Effector memory CD8-positive, alpha-beta T cell (primary cell): Measurements from ENCODE around the gene WWOX.

Experiments used
- ATAC-seq: fragments of 150-1000 bp; cut with Tn5 transposase; replicated peaks from 2 replicates; pipeline ENCODE4 v1.10.0; 2021; ENCODE audit warnings: mild to moderate bottlenecking, moderate library complexity
- DNase-seq, 3 experiments: peaks; one replicate each; pipeline ENCODE4 v3.0.0; 2021
- H3K27ac Mint-ChIP-seq, 2 donors: one replicate each; pipeline ENCODE4 v1.8.0; 2022; ENCODE audit warnings: mild to moderate bottlenecking in 2 of 2, mixed read lengths in 2 of 2, moderate library complexity in 2 of 2
- H3K27me3 Mint-ChIP-seq, 2 donors: one replicate each; pipeline ENCODE4 v1.8.0; 2022; ENCODE audit warnings: mixed read lengths in 2 of 2
- H3K36me3 Mint-ChIP-seq: one replicate; pipeline ENCODE4 v1.8.0; 2022; ENCODE audit warnings: mild to moderate bottlenecking, moderate library complexity, mixed read lengths; ENCODE audit not compliant: insufficient read depth
- H3K4me1 Mint-ChIP-seq, 2 donors: one replicate each; pipeline ENCODE4 v1.8.0; 2022; ENCODE audit warnings: low read depth in 2 of 2, mixed read lengths in 2 of 2
- H3K4me3 Mint-ChIP-seq, 2 donors: one replicate each; pipeline ENCODE4 v1.8.0; 2022; ENCODE audit warnings: mild to moderate bottlenecking in 2 of 2, mixed read lengths in 2 of 2, moderate library complexity in 2 of 2
- H3K9me3 Mint-ChIP-seq, 2 donors: one replicate each; pipeline ENCODE4 v1.8.0; 2022; ENCODE audit warnings: mixed read lengths in 2 of 2

WWOX gene

GRCh38 chr16:78175287-78175686 is 75.8 kb downstream of the WWOX start:
- Mint-ChIP-seq H3K27ac (no peak overlapping the region), H3K4me1 (peaks cover 0 to 4% of the 10 kb centered on the region in 2 donors), H3K36me3 (no peaks in the 10 kb centered on the region), H3K27me3 (no peaks in the 10 kb centered on the region), H3K9me3 (no peaks in the 10 kb centered on the region), H3K4me3 (no peak overlapping the region)
- no peak for ATAC-seq
- no peak for DNase-seq

DNA sequence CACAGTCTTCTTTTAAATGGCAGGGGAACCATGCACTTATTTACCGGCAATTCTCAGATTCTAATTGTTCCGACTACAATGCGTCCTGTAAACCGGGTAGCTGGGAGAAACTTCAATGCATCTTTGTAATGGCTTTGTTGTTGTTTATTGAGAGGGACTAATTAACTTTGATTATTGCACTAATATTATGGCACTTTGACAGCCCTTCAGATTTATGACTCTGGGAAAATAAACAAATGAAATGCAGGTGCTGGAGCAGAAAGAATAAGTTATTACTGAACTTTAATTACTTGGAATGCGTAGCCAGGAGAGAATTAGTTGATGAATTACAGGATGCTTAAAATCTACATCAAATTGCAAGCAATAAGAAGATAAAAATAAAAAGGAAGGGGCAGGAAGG is 77.0 kb downstream of the WWOX start:
- no peak for ATAC-seq
- no peaks in the 10 kb centered on the region for H3K27me3 Mint-ChIP-seq
- no peaks in the 10 kb centered on the region for H3K9me3 Mint-ChIP-seq
- H3K27ac Mint-ChIP-seq: no peak overlapping the region
- no peak overlapping the region for H3K4me3 Mint-ChIP-seq
- H3K36me3 Mint-ChIP-seq: no peaks in the 10 kb centered on the region
- no peak for DNase-seq
- no peaks in the 10 kb centered on the region for H3K4me1 Mint-ChIP-seq

DNA sequence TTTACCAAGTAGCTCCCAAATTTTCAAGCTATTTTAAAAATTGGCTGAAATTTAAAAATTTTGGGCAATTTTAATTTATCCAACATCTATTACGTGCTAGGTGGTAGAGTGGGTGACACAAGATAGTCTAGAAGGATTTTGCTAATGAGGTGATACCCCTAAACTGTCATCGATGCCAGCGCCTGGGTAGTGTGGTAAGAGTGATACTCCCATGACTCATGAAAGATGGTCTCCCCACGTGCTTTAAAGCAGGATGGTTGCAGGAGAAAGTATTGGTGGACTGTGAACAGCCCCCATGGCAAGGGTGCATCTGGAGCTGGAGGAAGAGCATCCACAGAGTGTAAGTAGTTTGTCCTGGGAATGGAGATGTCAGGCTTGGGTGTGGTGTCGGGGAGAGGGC is 77.8 kb downstream of the WWOX start:
- ATAC-seq: no peak
- Mint-ChIP-seq H3K9me3 (no peaks in the 10 kb centered on the region), H3K4me1 (peaks cover 0 to under 1% of the 10 kb centered on the region in 2 donors), H3K4me3 (no peak overlapping the region), H3K27ac (no peak overlapping the region), H3K27me3 (no peaks in the 10 kb centered on the region), H3K36me3 (no peaks in the 10 kb centered on the region)
- DNase-seq: no peak

DNA sequence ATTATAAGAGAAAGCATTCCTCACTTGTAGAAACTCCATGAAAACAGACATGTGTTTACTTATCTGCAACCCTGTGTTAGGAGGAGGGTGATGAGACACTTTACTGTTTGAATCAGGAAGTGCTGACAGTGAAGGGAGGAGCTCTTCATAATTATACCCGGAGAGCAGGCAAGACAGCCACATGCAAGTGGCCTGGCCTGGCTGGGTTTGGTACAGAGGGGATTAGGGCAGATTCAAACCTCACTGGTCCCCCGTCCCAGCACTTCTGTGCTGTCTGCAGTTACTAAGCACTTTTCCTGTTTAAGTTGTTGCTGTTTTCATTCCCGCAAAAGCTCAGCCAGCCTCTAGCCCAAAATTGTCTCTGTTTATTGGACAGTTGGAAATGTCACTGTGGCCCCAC is 78.5 kb downstream of the WWOX start:
- Mint-ChIP-seq H3K4me3 (no peak overlapping the region), H3K9me3 (no peaks in the 10 kb centered on the region), H3K36me3 (no peaks in the 10 kb centered on the region), H3K27me3 (no peaks in the 10 kb centered on the region), H3K27ac (no peak overlapping the region), H3K4me1 (peaks cover 0 to 2% of the 10 kb centered on the region in 2 donors)
- DNase-seq (no peak), ATAC-seq (no peak)

GRCh38 chr16:78179666-78180065 is 80.2 kb downstream of the WWOX start:
- no peak overlapping the region for H3K27ac Mint-ChIP-seq

DNA sequence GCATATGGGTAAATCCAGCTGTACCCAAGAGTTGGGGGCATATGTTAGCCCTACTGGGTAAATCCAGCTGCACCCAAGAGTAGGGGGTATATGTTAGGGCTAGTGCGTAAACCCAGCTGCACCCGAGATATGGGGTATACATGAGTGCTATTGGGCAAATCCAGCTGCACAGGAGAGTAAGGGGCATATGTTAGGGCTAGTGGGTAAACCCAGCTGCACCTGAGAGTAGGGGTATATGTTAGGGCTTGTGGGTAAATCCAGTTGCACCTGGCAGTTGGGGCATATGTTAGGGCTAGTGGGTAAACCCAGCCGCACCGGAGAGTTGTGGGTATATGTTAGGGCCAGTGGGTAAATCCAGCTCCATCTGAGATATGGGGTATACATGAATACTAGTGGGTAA is 80.9 kb downstream of the WWOX start:
- H3K27ac Mint-ChIP-seq: no peak overlapping the region
- no peak overlapping the region for H3K4me3 Mint-ChIP-seq
- no peak for DNase-seq
- no peaks in the 10 kb centered on the region for H3K9me3 Mint-ChIP-seq
- peaks cover 0 to 2% of the 10 kb centered on the region in 2 donors for H3K4me1 Mint-ChIP-seq
- H3K27me3 Mint-ChIP-seq: no peaks in the 10 kb centered on the region
- H3K36me3 Mint-ChIP-seq: no peaks in the 10 kb centered on the region
- ATAC-seq: no peak

More at GRCh38 chr16:78179666-78180065, 80.2 kb downstream of the WWOX start:
- H3K27me3 Mint-ChIP-seq: no peaks in the 10 kb centered on the region
- no peak for DNase-seq
- no peak overlapping the region for H3K4me3 Mint-ChIP-seq
- H3K9me3 Mint-ChIP-seq: no peaks in the 10 kb centered on the region
- H3K36me3 Mint-ChIP-seq: no peaks in the 10 kb centered on the region
- H3K4me1 Mint-ChIP-seq: peaks cover 0 to 2% of the 10 kb centered on the region in 2 donors
- ATAC-seq: no peak

GRCh38 chr16:78183437-78184237 is 84.2 kb downstream of the WWOX start:
- Mint-ChIP-seq H3K4me1 (peaks cover 0 to 2% of the 10 kb centered on the region in 2 donors), H3K9me3 (no peaks in the 10 kb centered on the region), H3K27ac (no peak overlapping the region), H3K27me3 (no peaks in the 10 kb centered on the region), H3K36me3 (no peaks in the 10 kb centered on the region), H3K4me3 (no peak overlapping the region)
- no peak for ATAC-seq
- no peak for DNase-seq

GRCh38 chr16:78184238-78185183 is 85.1 kb downstream of the WWOX start:
- no peak overlapping the region for H3K27ac Mint-ChIP-seq
- no peaks in the 10 kb centered on the region for H3K36me3 Mint-ChIP-seq
- no peak for ATAC-seq
- H3K9me3 Mint-ChIP-seq: no peaks in the 10 kb centered on the region
- no peaks in the 10 kb centered on the region for H3K27me3 Mint-ChIP-seq
- H3K4me1 Mint-ChIP-seq: peaks cover 0 to 2% of the 10 kb centered on the region in 2 donors
- H3K4me3 Mint-ChIP-seq: no peak overlapping the region
- DNase-seq: no peak

- Mint-ChIP-seq H3K36me3 (no peaks in the 10 kb centered on the region), H3K9me3 (peaks cover 0 to 7% of the 10 kb centered on the region in 2 donors), H3K27me3 (no peaks in the 10 kb centered on the region), H3K4me1 (peaks cover 3 to 4% of the 10 kb centered on the region in 2 donors), H3K4me3 (no peak overlapping the region), H3K27ac (no peak overlapping the region)
- DNase-seq (no peak), ATAC-seq (no peak)
Observed at GRCh38 chr16:78189121-78189520, 89.7 kb downstream of the WWOX start.

DNA sequence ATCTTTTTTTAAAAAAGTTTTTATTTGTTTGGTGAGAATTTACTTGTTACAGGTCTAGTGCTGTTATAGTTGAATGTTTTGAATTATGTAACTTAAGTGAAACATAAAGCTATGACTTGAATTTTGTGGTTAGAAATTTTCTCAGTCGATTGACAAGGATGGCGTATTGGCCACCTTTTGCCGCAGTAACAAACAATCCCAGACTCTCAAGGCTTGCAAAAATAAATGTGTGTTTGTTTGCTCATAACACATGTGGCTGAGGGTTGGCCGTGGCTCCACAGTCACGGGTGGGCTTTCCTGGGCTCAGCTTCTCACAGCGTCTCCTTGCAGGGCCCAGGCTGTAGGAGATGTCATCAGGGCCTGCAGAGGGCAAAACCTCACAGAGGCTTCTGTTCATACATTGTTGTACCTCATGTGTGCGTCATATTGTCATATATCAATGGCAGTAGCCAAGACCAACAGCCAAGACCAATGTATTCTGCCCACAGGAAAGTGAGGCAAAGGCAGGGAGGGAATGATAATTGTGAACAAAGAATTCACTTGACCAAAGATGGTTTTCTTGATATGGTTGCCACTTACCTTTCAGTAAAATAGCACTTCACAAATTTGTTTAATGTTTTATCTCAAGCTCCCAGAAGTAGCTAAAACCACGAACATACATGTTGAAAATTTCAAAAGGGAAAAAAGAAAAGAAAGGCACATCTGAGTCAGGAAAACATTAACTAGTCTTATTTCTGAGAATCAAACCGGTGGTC is 93.5 kb downstream of the WWOX start:
- peaks cover 0 to 7% of the 10 kb centered on the region in 2 donors for H3K9me3 Mint-ChIP-seq

DNA sequence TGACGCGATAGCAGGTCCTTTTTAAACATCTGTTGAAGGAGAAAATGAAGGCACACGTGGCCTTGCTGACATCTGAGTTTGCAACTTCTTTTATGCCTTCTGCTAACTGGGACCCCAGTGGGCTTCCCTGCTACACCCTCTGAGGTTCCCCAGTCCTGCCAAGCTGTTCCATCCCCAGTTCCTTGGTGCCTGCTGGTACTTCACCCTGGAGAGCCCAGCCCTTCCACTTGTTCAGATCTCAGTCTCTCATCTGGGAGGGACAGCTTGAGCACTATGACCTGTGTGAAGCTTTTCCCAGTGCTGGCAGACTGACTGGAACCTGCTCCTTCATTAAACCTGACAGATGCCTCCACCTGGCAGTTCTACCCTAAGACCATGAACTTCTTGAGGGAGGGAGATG is 95.5 kb downstream of the WWOX start:
- H3K9me3 Mint-ChIP-seq: peaks cover 0 to 4% of the 10 kb centered on the region in 2 donors
- no peak for DNase-seq
- H3K4me1 Mint-ChIP-seq: peaks cover 2% of the 10 kb centered on the region in 2 donors
- no peak overlapping the region for H3K27ac Mint-ChIP-seq
- no peaks in the 10 kb centered on the region for H3K27me3 Mint-ChIP-seq
- H3K4me3 Mint-ChIP-seq: no peak overlapping the region
- ATAC-seq: no peak
- H3K36me3 Mint-ChIP-seq: no peaks in the 10 kb centered on the region

More for the DNA sequence above, 93.5 kb downstream of the WWOX start:
- Mint-ChIP-seq H3K4me1 (peaks cover 3 to 4% of the 10 kb centered on the region in 2 donors), H3K36me3 (no peaks in the 10 kb centered on the region), H3K27me3 (no peaks in the 10 kb centered on the region), H3K27ac (no peak overlapping the region), H3K4me3 (no peak overlapping the region)
- ATAC-seq (no peak), DNase-seq (no peak)

GRCh38 chr16:78195797-78196196 is 96.3 kb downstream of the WWOX start:
- Mint-ChIP-seq H3K27me3 (no peaks in the 10 kb centered on the region), H3K4me1 (no peaks in the 10 kb centered on the region), H3K36me3 (no peaks in the 10 kb centered on the region), H3K9me3 (no peaks in the 10 kb centered on the region), H3K27ac (no peak overlapping the region), H3K4me3 (no peak overlapping the region)
- no peak for DNase-seq
- no peak for ATAC-seq

DNA sequence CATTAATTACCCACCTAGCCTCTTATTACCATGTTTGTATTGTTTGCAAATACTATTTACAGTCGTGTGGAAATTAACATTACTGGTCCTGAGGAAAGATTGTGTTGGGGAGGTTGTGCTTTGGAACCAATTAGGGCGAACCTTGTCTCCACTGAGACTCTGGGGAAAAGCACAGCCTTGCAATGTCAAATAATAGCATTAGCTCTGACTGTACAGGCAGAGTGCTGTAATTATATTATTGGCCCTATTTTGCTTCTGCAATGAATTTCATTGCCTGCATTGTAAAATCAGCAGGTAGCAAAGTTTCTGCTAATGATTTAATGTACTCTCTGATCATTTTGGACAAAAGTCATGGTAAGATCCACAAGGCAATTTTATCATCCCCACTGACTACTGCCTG is 97.0 kb downstream of the WWOX start:
- H3K36me3 Mint-ChIP-seq: no peaks in the 10 kb centered on the region

More for the DNA sequence above, 97.0 kb downstream of the WWOX start:
- Mint-ChIP-seq H3K4me3 (no peak overlapping the region), H3K27me3 (no peaks in the 10 kb centered on the region), H3K27ac (no peak overlapping the region), H3K4me1 (no peaks in the 10 kb centered on the region), H3K9me3 (no peaks in the 10 kb centered on the region)
- no peak for DNase-seq
- ATAC-seq: no peak
